HepG2 (cell line): Measurements from ENCODE around the gene ASPM. TPM values are rescaled to one million over a fixed set of nuclear protein-coding genes. Genes with fewer than 3 reads are reported as not detected.

Experiments used
- AGO2 ChIP-seq: fragments of 200-400 bp; formaldehyde crosslinking; optimal IDR thresholded peaks from 2 replicates; pipeline ENCODE3; 2017; ENCODE audit warnings: mild to moderate bottlenecking, low read depth, low read length, moderate library complexity
- ELF1 ChIP-seq: sonication (generic); formaldehyde crosslinking; IDR thresholded peaks from 2 replicates; pipeline ENCODE4 v1.4.0; 2020; ENCODE audit warnings: missing genetic modification reagents
- KLF6 ChIP-seq: IDR thresholded peaks from 2 replicates; pipeline ENCODE4 v1.8.0; 2016; ENCODE audit warnings: missing biosample characterization, missing genetic modification reagents
- PAX8 ChIP-seq: sonication (generic); formaldehyde crosslinking; IDR thresholded peaks from 2 replicates; pipeline ENCODE4 v1.8.0; 2022; ENCODE audit warnings: mild to moderate bottlenecking, missing genetic modification reagents, borderline replicate concordance
- RBM22 ChIP-seq: fragments of 200-400 bp; formaldehyde crosslinking; optimal IDR thresholded peaks from 2 replicates; pipeline ENCODE3; 2017; ENCODE audit warnings: mild to moderate bottlenecking, low read length, moderate library complexity
- RBM39 ChIP-seq: fragments of 200-400 bp; formaldehyde crosslinking; IDR thresholded peaks from one replicate; pipeline ENCODE4 v1.6.1; 2018; ENCODE audit warnings: antibody characterized with exemption, mild to moderate bottlenecking, low read depth, low read length; ENCODE audit not compliant: poor library complexity, severe bottlenecking
- RXRB ChIP-seq: IDR thresholded peaks from 2 replicates; pipeline ENCODE4 v1.6.1; 2016; ENCODE audit warnings: borderline replicate concordance, missing genetic modification reagents, missing compliant biosample characterization
- SP1 ChIP-seq, 2 experiments: fragments of 450-650 bp in 1 of 2; sonication (generic) in 1 of 2; formaldehyde crosslinking in 1 of 2; IDR thresholded peaks; 2 replicates each; pipeline versions ENCODE4 v1.4.0 to v1.6.1; 2016 to 2020; ENCODE audit warnings: missing genetic modification reagents in 1 of 2
- TAF1 ChIP-seq: sonication (generic); formaldehyde crosslinking; IDR thresholded peaks from 2 replicates; pipeline ENCODE4 v1.4.0; 2020; ENCODE audit warnings: missing genetic modification reagents
- TBX3 ChIP-seq: fragments of 450-650 bp; IDR thresholded peaks from 2 replicates; pipeline ENCODE4 v1.6.1; 2017; ENCODE audit warnings: antibody characterized with exemption, mild to moderate bottlenecking, inconsistent platforms, borderline replicate concordance
- ZFP36 ChIP-seq: fragments of 150-350 bp; IDR thresholded peaks from 2 replicates; pipeline ENCODE4 v1.6.1; 2018; ENCODE audit warnings: borderline replicate concordance, low read length, low read depth; ENCODE audit not compliant: partially characterized antibody
- ZFP90 ChIP-seq: sonication (generic); formaldehyde crosslinking; IDR thresholded peaks from 2 replicates; pipeline ENCODE4 v1.8.0; 2022; ENCODE audit warnings: missing genetic modification reagents, mild to moderate bottlenecking, inconsistent platforms, borderline replicate concordance
- ZNF570 ChIP-seq: sonication (generic); formaldehyde crosslinking; IDR thresholded peaks from 2 replicates; pipeline ENCODE4 v1.4.0; 2020; ENCODE audit warnings: mild to moderate bottlenecking, missing genetic modification reagents, borderline replicate concordance
- polyA plus RNA-seq, 8 experiments: library from polyadenylated mRNA; depleted of rRNA in 3 of 8; stranded (reverse) in 7 of 8; unstranded in 1 of 8; fragments of >200 nt; fragmentation: Illumina TruSeq in 4 of 8; extraction: Trizol in 4 of 8; gene quantifications; 2 replicates each; pipeline versions ENCODE4 v1.2.1 to v1.2.3, GENCODE V29; 2011 to 2016; ENCODE audit warnings: low read depth in 4 of 8, missing spikeins in 1 of 8, mixed read lengths in 1 of 8; ENCODE audit not compliant: insufficient read depth in 1 of 8
- total RNA-seq, 5 experiments: library from RNA; depleted of rRNA; stranded (reverse); fragments of >200 nt; fragmentation: Illumina TruSeq; extraction: Trizol; gene quantifications; 2 replicates each; pipeline ENCODE4 v1.2.3, GENCODE V29; 2016; ENCODE audit warnings: low read depth in 1 of 5
- TF ChIP-seq, protein P1 (sequence below): IDR thresholded peaks from 2 replicates; pipeline ENCODE4 v1.6.1; 2016; ENCODE audit warnings: mild to moderate bottlenecking
- TF ChIP-seq, protein P2 (sequence below): sonication (generic); formaldehyde crosslinking; IDR thresholded peaks from 2 replicates; pipeline ENCODE4 v1.4.0; 2020; ENCODE audit warnings: missing genetic modification reagents
- TF ChIP-seq, protein P3 (sequence below): sonication (generic); formaldehyde crosslinking; IDR thresholded peaks from 2 replicates; pipeline ENCODE4 v1.5.1; 2020; ENCODE audit warnings: mild to moderate bottlenecking, missing genetic modification reagents, moderate library complexity
- TF ChIP-seq, protein P4 (sequence below): IDR thresholded peaks from 2 replicates; pipeline ENCODE4 v1.6.1; 2016
- TF ChIP-seq, protein P5 (sequence below): sonication (generic); formaldehyde crosslinking; IDR thresholded peaks from 2 replicates; pipeline ENCODE4 v1.8.1; 2022; ENCODE audit warnings: mild to moderate bottlenecking, missing genetic modification reagents
- TF ChIP-seq, protein P6 (sequence below): sonication (generic); formaldehyde crosslinking; IDR thresholded peaks from 2 replicates; pipeline ENCODE4 v1.8.1; 2023; ENCODE audit warnings: mild to moderate bottlenecking, missing genetic modification reagents

Gene ASPM
- total and polyA plus RNA-seq, 2 of the 13 experiments (the other 11 are each of a cell fraction or from before 2014, with no cell fraction given), result 7.7 to 29.1 TPM

DNA sequence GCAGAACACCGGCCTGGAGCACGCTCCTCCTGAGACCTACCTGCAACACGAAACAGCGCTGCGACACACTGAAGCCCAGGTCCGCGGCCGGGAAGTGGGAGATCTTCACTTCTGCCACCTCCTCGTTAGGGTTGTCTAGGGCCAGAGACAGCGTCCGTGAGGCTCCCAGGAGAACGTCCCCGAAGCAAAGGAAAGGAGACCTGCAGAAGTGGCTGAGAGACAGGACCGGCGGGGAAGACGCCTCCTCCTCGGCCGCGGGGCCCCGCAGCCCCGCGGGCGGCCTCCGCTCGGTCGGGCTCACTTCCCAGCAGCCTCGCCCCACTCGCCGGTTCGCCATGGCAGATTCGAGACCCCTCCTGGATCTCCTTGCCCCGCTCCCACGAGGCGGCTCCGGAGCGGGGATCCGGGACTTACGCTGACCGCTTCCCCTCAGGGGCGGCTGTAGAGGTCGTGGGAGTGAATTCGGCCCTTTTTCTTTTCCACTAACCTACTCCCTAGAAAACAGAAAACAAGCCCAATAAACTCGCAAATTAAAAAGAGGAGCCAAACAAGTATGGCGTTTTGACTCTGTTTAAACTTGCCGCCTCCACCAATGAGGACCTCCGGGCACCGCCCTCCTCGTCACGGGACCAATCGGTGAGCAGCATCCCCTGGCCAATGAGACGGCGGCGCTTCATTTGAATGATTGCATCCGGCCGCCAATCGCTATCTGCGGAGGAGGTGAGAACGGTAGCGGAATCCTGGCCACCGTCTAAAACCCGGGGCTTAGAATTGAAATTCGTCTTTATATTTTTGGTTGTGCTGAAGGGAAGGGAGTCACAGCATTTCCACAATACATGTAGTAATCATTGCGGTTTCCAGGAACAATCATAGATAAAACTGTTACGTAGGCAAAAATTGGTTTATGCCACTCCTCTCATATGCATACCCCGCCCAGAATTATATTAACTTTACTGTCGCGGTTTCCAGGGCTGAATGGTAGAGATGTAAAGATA is at the start of gene ASPM (continued):
- TF ChIP-seq, protein P1, sequence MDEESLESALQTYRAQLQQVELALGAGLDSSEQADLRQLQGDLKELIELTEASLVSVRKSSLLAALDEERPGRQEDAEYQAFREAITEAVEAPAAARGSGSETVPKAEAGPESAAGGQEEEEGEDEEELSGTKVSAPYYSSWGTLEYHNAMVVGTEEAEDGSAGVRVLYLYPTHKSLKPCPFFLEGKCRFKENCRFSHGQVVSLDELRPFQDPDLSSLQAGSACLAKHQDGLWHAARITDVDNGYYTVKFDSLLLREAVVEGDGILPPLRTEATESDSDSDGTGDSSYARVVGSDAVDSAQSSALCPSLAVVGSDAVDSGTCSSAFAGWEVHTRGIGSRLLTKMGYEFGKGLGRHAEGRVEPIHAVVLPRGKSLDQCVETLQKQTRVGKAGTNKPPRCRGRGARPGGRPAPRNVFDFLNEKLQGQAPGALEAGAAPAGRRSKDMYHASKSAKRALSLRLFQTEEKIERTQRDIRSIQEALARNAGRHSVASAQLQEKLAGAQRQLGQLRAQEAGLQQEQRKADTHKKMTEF (CRISPR knock-in tag), result 0 out of 2 replicates have a peak, but pooled peaks have one; percentile 30
- TF ChIP-seq SP1 (IDR thresholded peaks at IDR 0.05), result no peak
- peak; percentile 76 for TF ChIP-seq SP1 (CRISPR knock-in tag; IDR thresholded peaks at IDR 0.05)
- TF ChIP-seq, protein P2, sequence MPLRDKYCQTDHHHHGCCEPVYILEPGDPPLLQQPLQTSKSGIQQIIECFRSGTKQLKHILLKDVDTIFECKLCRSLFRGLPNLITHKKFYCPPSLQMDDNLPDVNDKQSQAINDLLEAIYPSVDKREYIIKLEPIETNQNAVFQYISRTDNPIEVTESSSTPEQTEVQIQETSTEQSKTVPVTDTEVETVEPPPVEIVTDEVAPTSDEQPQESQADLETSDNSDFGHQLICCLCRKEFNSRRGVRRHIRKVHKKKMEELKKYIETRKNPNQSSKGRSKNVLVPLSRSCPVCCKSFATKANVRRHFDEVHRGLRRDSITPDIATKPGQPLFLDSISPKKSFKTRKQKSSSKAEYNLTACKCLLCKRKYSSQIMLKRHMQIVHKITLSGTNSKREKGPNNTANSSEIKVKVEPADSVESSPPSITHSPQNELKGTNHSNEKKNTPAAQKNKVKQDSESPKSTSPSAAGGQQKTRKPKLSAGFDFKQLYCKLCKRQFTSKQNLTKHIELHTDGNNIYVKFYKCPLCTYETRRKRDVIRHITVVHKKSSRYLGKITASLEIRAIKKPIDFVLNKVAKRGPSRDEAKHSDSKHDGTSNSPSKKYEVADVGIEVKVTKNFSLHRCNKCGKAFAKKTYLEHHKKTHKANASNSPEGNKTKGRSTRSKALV (CRISPR knock-in tag), result peak; percentile 68; the same call in 1 of the 2 replicates
- TF ChIP-seq PAX8 (CRISPR knock-in tag), result no peak
- TF ChIP-seq ZNF570 (CRISPR knock-in tag), result no peak
- TF ChIP-seq TAF1 (CRISPR knock-in tag), result peak; percentile 63; the same call in 1 of the 2 replicates
- TF ChIP-seq RBM39, result peak; percentile 56
- no peak for TF ChIP-seq ZFP36
- TF ChIP-seq, protein P3, sequence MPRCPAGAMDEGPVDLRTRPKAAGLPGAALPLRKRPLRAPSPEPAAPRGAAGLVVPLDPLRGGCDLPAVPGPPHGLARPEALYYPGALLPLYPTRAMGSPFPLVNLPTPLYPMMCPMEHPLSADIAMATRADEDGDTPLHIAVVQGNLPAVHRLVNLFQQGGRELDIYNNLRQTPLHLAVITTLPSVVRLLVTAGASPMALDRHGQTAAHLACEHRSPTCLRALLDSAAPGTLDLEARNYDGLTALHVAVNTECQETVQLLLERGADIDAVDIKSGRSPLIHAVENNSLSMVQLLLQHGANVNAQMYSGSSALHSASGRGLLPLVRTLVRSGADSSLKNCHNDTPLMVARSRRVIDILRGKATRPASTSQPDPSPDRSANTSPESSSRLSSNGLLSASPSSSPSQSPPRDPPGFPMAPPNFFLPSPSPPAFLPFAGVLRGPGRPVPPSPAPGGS (CRISPR knock-in tag), result no peak
- TF ChIP-seq TBX3, result peak; percentile 19; the same call in 1 of the 2 replicates
- TF ChIP-seq RBM22, result no peak
- TF ChIP-seq, protein P4, sequence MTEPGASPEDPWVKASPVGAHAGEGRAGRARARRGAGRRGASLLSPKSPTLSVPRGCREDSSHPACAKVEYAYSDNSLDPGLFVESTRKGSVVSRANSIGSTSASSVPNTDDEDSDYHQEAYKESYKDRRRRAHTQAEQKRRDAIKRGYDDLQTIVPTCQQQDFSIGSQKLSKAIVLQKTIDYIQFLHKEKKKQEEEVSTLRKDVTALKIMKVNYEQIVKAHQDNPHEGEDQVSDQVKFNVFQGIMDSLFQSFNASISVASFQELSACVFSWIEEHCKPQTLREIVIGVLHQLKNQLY (CRISPR knock-in tag), result no peak
- peak; percentile 69 for TF ChIP-seq AGO2
- TF ChIP-seq KLF6 (CRISPR knock-in tag), result peak; percentile 49; the same call in 1 of the 2 replicates
- TF ChIP-seq, protein P5, sequence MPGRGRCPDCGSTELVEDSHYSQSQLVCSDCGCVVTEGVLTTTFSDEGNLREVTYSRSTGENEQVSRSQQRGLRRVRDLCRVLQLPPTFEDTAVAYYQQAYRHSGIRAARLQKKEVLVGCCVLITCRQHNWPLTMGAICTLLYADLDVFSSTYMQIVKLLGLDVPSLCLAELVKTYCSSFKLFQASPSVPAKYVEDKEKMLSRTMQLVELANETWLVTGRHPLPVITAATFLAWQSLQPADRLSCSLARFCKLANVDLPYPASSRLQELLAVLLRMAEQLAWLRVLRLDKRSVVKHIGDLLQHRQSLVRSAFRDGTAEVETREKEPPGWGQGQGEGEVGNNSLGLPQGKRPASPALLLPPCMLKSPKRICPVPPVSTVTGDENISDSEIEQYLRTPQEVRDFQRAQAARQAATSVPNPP (CRISPR knock-in tag), result peak; percentile 65; the same call in 1 of the 2 replicates
- 0 out of 2 replicates have a peak, but pooled peaks have one; percentile 27 for TF ChIP-seq ZFP90
- peak; percentile 17; the same call in 1 of the 2 replicates for TF ChIP-seq RXRB (CRISPR knock-in tag)
- 0 out of 2 replicates have a peak, but pooled peaks have one; percentile 30 for TF ChIP-seq ELF1 (CRISPR knock-in tag)
- TF ChIP-seq, protein P6, sequence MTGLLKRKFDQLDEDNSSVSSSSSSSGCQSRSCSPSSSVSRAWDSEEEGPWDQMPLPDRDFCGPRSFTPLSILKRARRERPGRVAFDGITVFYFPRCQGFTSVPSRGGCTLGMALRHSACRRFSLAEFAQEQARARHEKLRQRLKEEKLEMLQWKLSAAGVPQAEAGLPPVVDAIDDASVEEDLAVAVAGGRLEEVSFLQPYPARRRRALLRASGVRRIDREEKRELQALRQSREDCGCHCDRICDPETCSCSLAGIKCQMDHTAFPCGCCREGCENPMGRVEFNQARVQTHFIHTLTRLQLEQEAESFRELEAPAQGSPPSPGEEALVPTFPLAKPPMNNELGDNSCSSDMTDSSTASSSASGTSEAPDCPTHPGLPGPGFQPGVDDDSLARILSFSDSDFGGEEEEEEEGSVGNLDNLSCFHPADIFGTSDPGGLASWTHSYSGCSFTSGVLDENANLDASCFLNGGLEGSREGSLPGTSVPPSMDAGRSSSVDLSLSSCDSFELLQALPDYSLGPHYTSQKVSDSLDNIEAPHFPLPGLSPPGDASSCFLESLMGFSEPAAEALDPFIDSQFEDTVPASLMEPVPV (CRISPR knock-in tag), result peak; percentile 76
